ENCODE data around the gene SMIM11.
"Not testable (repeated sequence)": the region's sequence is repeated elsewhere in the genome, so short reads cannot be mapped to it uniquely, and the experiment has no call there.

The SMIM11 gene

GRCh38 chr21:34374940-34375618 lies at the start of gene SMIM11:
TSS of gene SMIM11 (plus strand) at chr21:34375507. CDS start at chr21:34379505, 3,998 bp downstream.
- H3K4me3 ChIP-seq (ENCODE audit: low read length in 2 of 2); H3K4me1 ChIP-seq (ENCODE audit: control insufficient read depth, insufficient read depth, low read length); H3K9ac ChIP-seq (ENCODE audit: low read length in 2 of 2); H3K27me3 ChIP-seq (ENCODE audit: control insufficient read depth in 1 of 2, insufficient read depth in 2 of 2, low read length in 2 of 2); H3K27ac ChIP-seq (ENCODE audit: low read length); H3K9me3 ChIP-seq (ENCODE audit: control insufficient read depth in 2 of 2, low read length in 2 of 2); H3K36me3 ChIP-seq (ENCODE audit: control insufficient read depth in 2 of 2, insufficient read depth in 2 of 2, low read length in 2 of 2): not testable (repeated sequence)

GRCh38 chr21:34330055-34330454 lies 45.3 kb upstream of the SMIM11 start:
- no peaks in the 10 kb centered on the region for H3K27me3 ChIP-seq (ENCODE audit: control insufficient read depth in 1 of 2, insufficient read depth in 2 of 2, low read length in 2 of 2)
- H3K27ac ChIP-seq (ENCODE audit: low read length): no peak overlapping the region
- no peak overlapping the region for H3K4me3 ChIP-seq (ENCODE audit: low read length in 2 of 2)
- peaks cover 1% of the 10 kb centered on the region for H3K4me1 ChIP-seq (ENCODE audit: control insufficient read depth, insufficient read depth, low read length)
- H3K9ac ChIP-seq (ENCODE audit: low read length in 2 of 2): no peak overlapping the region
- no peaks in the 10 kb centered on the region for H3K9me3 ChIP-seq (ENCODE audit: control insufficient read depth in 2 of 2, low read length in 2 of 2)
- peaks cover 0 to 2% of the 10 kb centered on the region in 2 donors for H3K36me3 ChIP-seq (ENCODE audit: control insufficient read depth in 2 of 2, insufficient read depth in 2 of 2, low read length in 2 of 2)

- Histone ChIP-seq H3K4me1 (ENCODE audit: control insufficient read depth, insufficient read depth, low read length) (peaks cover 12% of the 10 kb centered on the region), H3K36me3 (ENCODE audit: control insufficient read depth in 2 of 2, insufficient read depth in 2 of 2, low read length in 2 of 2) (peaks cover 0 to 2% of the 10 kb centered on the region in 2 donors), H3K9ac (ENCODE audit: low read length in 2 of 2) (no peak overlapping the region), H3K4me3 (ENCODE audit: low read length in 2 of 2) (no peak overlapping the region), H3K27me3 (ENCODE audit: control insufficient read depth in 1 of 2, insufficient read depth in 2 of 2, low read length in 2 of 2) (no peaks in the 10 kb centered on the region), H3K9me3 (ENCODE audit: control insufficient read depth in 2 of 2, low read length in 2 of 2) (no peaks in the 10 kb centered on the region), H3K27ac (ENCODE audit: low read length) (no peak overlapping the region)
Measured at GRCh38 chr21:34331726-34332125, 43.6 kb upstream of the SMIM11 start.

- H3K36me3 ChIP-seq (ENCODE audit: control insufficient read depth in 2 of 2, insufficient read depth in 2 of 2, low read length in 2 of 2): peaks cover 0 to 2% of the 10 kb centered on the region in 2 donors
- no peaks in the 10 kb centered on the region for H3K27me3 ChIP-seq (ENCODE audit: control insufficient read depth in 1 of 2, insufficient read depth in 2 of 2, low read length in 2 of 2)
- H3K4me1 ChIP-seq (ENCODE audit: control insufficient read depth, insufficient read depth, low read length): peaks cover 18% of the 10 kb centered on the region
- no peak overlapping the region for H3K9ac ChIP-seq (ENCODE audit: low read length in 2 of 2)
- no peaks in the 10 kb centered on the region for H3K9me3 ChIP-seq (ENCODE audit: control insufficient read depth in 2 of 2, low read length in 2 of 2)
- H3K4me3 ChIP-seq (ENCODE audit: low read length in 2 of 2): no peak overlapping the region
- H3K27ac ChIP-seq (ENCODE audit: low read length): no peak overlapping the region
Measured at GRCh38 chr21:34332347-34332746, 43.0 kb upstream of the SMIM11 start.

GRCh38 chr21:34333121-34333739 lies 42.1 kb upstream of the SMIM11 start:
- Histone ChIP-seq H3K27ac (ENCODE audit: low read length) (no peak overlapping the region), H3K4me1 (ENCODE audit: control insufficient read depth, insufficient read depth, low read length) (peaks cover 27% of the 10 kb centered on the region), H3K4me3 (ENCODE audit: low read length in 2 of 2) (no peak overlapping the region), H3K9me3 (ENCODE audit: control insufficient read depth in 2 of 2, low read length in 2 of 2) (no peaks in the 10 kb centered on the region), H3K9ac (ENCODE audit: low read length in 2 of 2) (no peak overlapping the region), H3K36me3 (ENCODE audit: control insufficient read depth in 2 of 2, insufficient read depth in 2 of 2, low read length in 2 of 2) (peaks cover 0 to 2% of the 10 kb centered on the region in 2 donors), H3K27me3 (ENCODE audit: control insufficient read depth in 1 of 2, insufficient read depth in 2 of 2, low read length in 2 of 2) (no peaks in the 10 kb centered on the region)

GRCh38 chr21:34335316-34335715 lies 40.0 kb upstream of the SMIM11 start:
- H3K9me3 ChIP-seq (ENCODE audit: control insufficient read depth in 2 of 2, low read length in 2 of 2): no peaks in the 10 kb centered on the region
- no peak overlapping the region for H3K9ac ChIP-seq (ENCODE audit: low read length in 2 of 2)
- H3K4me3 ChIP-seq (ENCODE audit: low read length in 2 of 2): no peak overlapping the region
- no peaks in the 10 kb centered on the region for H3K27me3 ChIP-seq (ENCODE audit: control insufficient read depth in 1 of 2, insufficient read depth in 2 of 2, low read length in 2 of 2)
- peaks cover 39% of the 10 kb centered on the region for H3K4me1 ChIP-seq (ENCODE audit: control insufficient read depth, insufficient read depth, low read length)
- peaks cover 0 to 2% of the 10 kb centered on the region in 2 donors for H3K36me3 ChIP-seq (ENCODE audit: control insufficient read depth in 2 of 2, insufficient read depth in 2 of 2, low read length in 2 of 2)
- H3K27ac ChIP-seq (ENCODE audit: low read length): peak overlapping the region; percentile 71

- Histone ChIP-seq H3K36me3 (ENCODE audit: control insufficient read depth in 2 of 2, insufficient read depth in 2 of 2, low read length in 2 of 2) (no peaks in the 10 kb centered on the region), H3K9ac (ENCODE audit: low read length in 2 of 2) (no peak overlapping the region), H3K4me3 (ENCODE audit: low read length in 2 of 2) (no peak overlapping the region), H3K4me1 (ENCODE audit: control insufficient read depth, insufficient read depth, low read length) (peaks cover 43% of the 10 kb centered on the region), H3K27ac (ENCODE audit: low read length) (peak overlapping the region; percentile 71), H3K27me3 (ENCODE audit: control insufficient read depth in 1 of 2, insufficient read depth in 2 of 2, low read length in 2 of 2) (no peaks in the 10 kb centered on the region), H3K9me3 (ENCODE audit: control insufficient read depth in 2 of 2, low read length in 2 of 2) (no peaks in the 10 kb centered on the region)
Measured at GRCh38 chr21:34336245-34336644, 39.1 kb upstream of the SMIM11 start.

- Histone ChIP-seq H3K4me1 (ENCODE audit: control insufficient read depth, insufficient read depth, low read length) (peaks cover 47% of the 10 kb centered on the region), H3K27ac (ENCODE audit: low read length) (peak overlapping the region; percentile 71), H3K9me3 (ENCODE audit: control insufficient read depth in 2 of 2, low read length in 2 of 2) (no peaks in the 10 kb centered on the region), H3K36me3 (ENCODE audit: control insufficient read depth in 2 of 2, insufficient read depth in 2 of 2, low read length in 2 of 2) (no peaks in the 10 kb centered on the region), H3K4me3 (ENCODE audit: low read length in 2 of 2) (peak overlapping the region in 1 of 2 donors; percentile 22), H3K9ac (ENCODE audit: low read length in 2 of 2) (no peak overlapping the region), H3K27me3 (ENCODE audit: control insufficient read depth in 1 of 2, insufficient read depth in 2 of 2, low read length in 2 of 2) (no peaks in the 10 kb centered on the region)
Measured at GRCh38 chr21:34336756-34337391, 38.4 kb upstream of the SMIM11 start.

- no peaks in the 10 kb centered on the region for H3K9me3 ChIP-seq (ENCODE audit: control insufficient read depth in 2 of 2, low read length in 2 of 2)
- H3K4me3 ChIP-seq (ENCODE audit: low read length in 2 of 2): peak overlapping the region in 1 of 2 donors; percentile 3
- peaks cover 54% of the 10 kb centered on the region for H3K4me1 ChIP-seq (ENCODE audit: control insufficient read depth, insufficient read depth, low read length)
- no peak overlapping the region for H3K27ac ChIP-seq (ENCODE audit: low read length)
- H3K9ac ChIP-seq (ENCODE audit: low read length in 2 of 2): no peak overlapping the region
- no peaks in the 10 kb centered on the region for H3K36me3 ChIP-seq (ENCODE audit: control insufficient read depth in 2 of 2, insufficient read depth in 2 of 2, low read length in 2 of 2)
- no peaks in the 10 kb centered on the region for H3K27me3 ChIP-seq (ENCODE audit: control insufficient read depth in 1 of 2, insufficient read depth in 2 of 2, low read length in 2 of 2)
Measured at GRCh38 chr21:34337741-34338140, 37.6 kb upstream of the SMIM11 start.

GRCh38 chr21:34338226-34338625 lies 37.1 kb upstream of the SMIM11 start:
- Histone ChIP-seq H3K9ac (ENCODE audit: low read length in 2 of 2) (no peak overlapping the region), H3K27me3 (ENCODE audit: control insufficient read depth in 1 of 2, insufficient read depth in 2 of 2, low read length in 2 of 2) (no peaks in the 10 kb centered on the region), H3K4me3 (ENCODE audit: low read length in 2 of 2) (no peak overlapping the region), H3K27ac (ENCODE audit: low read length) (no peak overlapping the region), H3K36me3 (ENCODE audit: control insufficient read depth in 2 of 2, insufficient read depth in 2 of 2, low read length in 2 of 2) (no peaks in the 10 kb centered on the region), H3K9me3 (ENCODE audit: control insufficient read depth in 2 of 2, low read length in 2 of 2) (no peaks in the 10 kb centered on the region), H3K4me1 (ENCODE audit: control insufficient read depth, insufficient read depth, low read length) (peaks cover 54% of the 10 kb centered on the region)

- H3K4me1 ChIP-seq (ENCODE audit: control insufficient read depth, insufficient read depth, low read length): peaks cover 60% of the 10 kb centered on the region
- H3K4me3 ChIP-seq (ENCODE audit: low read length in 2 of 2): no peak overlapping the region
- no peaks in the 10 kb centered on the region for H3K9me3 ChIP-seq (ENCODE audit: control insufficient read depth in 2 of 2, low read length in 2 of 2)
- H3K36me3 ChIP-seq (ENCODE audit: control insufficient read depth in 2 of 2, insufficient read depth in 2 of 2, low read length in 2 of 2): no peaks in the 10 kb centered on the region
- no peak overlapping the region for H3K27ac ChIP-seq (ENCODE audit: low read length)
- H3K27me3 ChIP-seq (ENCODE audit: control insufficient read depth in 1 of 2, insufficient read depth in 2 of 2, low read length in 2 of 2): no peaks in the 10 kb centered on the region
- H3K9ac ChIP-seq (ENCODE audit: low read length in 2 of 2): no peak overlapping the region
Measured at GRCh38 chr21:34340061-34340460, 35.2 kb upstream of the SMIM11 start.

All from stomach smooth muscle (tissue), 2 donors.